ENCODE measurements around the gene GPSM1.

GPSM1 gene

GRCh38 chr9:136311051-136312008 lies 16.0 kb upstream of the GPSM1 start:
- TF ChIP-seq, protein P1, sequence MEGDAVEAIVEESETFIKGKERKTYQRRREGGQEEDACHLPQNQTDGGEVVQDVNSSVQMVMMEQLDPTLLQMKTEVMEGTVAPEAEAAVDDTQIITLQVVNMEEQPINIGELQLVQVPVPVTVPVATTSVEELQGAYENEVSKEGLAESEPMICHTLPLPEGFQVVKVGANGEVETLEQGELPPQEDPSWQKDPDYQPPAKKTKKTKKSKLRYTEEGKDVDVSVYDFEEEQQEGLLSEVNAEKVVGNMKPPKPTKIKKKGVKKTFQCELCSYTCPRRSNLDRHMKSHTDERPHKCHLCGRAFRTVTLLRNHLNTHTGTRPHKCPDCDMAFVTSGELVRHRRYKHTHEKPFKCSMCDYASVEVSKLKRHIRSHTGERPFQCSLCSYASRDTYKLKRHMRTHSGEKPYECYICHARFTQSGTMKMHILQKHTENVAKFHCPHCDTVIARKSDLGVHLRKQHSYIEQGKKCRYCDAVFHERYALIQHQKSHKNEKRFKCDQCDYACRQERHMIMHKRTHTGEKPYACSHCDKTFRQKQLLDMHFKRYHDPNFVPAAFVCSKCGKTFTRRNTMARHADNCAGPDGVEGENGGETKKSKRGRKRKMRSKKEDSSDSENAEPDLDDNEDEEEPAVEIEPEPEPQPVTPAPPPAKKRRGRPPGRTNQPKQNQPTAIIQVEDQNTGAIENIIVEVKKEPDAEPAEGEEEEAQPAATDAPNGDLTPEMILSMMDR (conservative IDR thresholded peaks at IDR 0.05), result no peak
- no peak for TF ChIP-seq ZFX (IDR thresholded peaks at IDR 0.05)
- no peak overlapping the region for H3K27ac ChIP-seq

- H3K27ac ChIP-seq, result no peak overlapping the region
- TF ChIP-seq, protein P1 (conservative IDR thresholded peaks at IDR 0.05), result no peak
- TF ChIP-seq ZFX (IDR thresholded peaks at IDR 0.05), result no peak
Measured at GRCh38 chr9:136312009-136312375, 15.3 kb upstream of the GPSM1 start.

DNA sequence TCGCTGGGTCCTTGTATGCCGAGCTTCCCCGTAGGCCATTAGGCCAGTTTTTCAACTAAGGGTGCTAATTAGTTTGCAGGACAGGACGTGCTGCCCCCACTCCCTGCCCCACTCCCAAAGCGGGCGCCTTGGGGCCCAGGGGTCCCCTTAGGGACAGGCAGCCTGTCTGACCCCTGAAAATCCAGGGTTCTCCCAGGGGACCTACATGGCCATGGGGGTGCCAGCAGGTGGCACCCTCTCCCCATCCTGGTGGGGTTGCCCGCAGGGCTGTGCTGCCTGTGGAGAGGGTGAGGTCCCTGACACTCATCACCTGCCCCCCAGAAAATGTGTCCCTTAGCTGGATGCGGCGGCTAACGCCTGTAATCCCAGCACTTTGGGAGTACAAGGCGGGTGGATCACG lies 14.9 kb upstream of the GPSM1 start:
- TF ChIP-seq, protein P1 (conservative IDR thresholded peaks at IDR 0.05), result no peak; the same call in 1 of the 2 replicates
- TF ChIP-seq ZFX (IDR thresholded peaks at IDR 0.05), result no peak
- no peak overlapping the region for H3K27ac ChIP-seq

DNA sequence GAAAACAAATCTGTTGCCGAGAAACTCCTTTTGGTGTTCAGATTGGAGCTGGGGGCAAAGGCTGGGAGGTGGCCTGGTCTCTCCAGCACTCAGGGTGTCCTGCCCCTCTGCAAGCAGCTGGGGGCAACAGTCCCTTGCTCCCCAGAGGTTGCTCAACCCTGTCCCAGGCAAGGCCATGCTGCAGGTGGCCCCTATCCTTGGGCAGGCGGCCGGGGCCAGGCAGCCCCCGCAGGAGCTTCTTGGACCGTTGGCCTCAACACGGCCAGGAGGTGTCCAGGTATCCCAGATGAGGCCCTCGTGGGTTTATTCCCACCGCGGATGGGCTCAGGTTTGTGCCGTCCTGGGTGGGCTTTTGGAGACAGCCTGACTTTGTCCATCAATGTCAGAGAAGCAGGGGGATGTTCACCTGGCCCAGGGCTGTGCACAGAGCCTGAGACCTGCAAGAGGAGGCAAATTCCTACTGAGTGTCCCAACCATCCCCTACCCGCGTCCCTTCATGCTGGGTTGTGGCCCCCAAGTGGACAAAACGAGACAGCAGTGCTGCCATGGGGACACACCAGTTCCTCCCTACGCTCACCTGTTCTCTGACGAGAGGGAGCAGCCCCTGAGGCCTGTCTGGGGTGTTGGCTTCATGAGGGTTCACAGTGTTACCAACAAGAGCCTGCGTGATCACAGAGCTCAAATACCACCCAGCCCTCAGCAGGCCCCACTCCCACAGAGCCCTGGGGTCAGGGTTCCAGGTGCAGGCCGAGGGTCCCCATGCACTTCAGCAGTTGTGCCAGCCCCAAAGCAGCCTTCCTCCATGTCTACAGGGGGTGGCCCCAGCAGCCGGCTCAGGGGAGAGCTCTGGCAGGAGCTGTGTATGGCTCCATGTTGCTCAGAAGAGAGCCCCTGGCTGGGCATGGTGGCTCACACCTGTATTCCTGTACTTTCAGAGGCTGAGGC lies 14.0 kb upstream of the GPSM1 start:
- TF ChIP-seq, protein P1 (conservative IDR thresholded peaks at IDR 0.05), result no peak
- no peak for TF ChIP-seq ZFX (IDR thresholded peaks at IDR 0.05)
- H3K27ac ChIP-seq, result no peak overlapping the region

- H3K27ac ChIP-seq, result no peak overlapping the region
- no peak for TF ChIP-seq ZFX (IDR thresholded peaks at IDR 0.05)
- TF ChIP-seq, protein P1 (conservative IDR thresholded peaks at IDR 0.05), result no peak
Measured at GRCh38 chr9:136314056-136314416, 13.3 kb upstream of the GPSM1 start.

GRCh38 chr9:136314944-136315343 lies 12.4 kb upstream of the GPSM1 start:
- TF ChIP-seq ZFX (IDR thresholded peaks at IDR 0.05), result no peak
- TF ChIP-seq, protein P1 (conservative IDR thresholded peaks at IDR 0.05), result no peak
- no peak overlapping the region for H3K27ac ChIP-seq

All from C4-2B (cell line).